NOMO-1 treated with DMSO at 0.1 percent for 48 hours (cell line): ENCODE data around the gene CPN2.

Experiments used
- DNase-seq: peaks from one replicate; lab custom pipeline; 2025; ENCODE audit not compliant: unreplicated experiment; lab: John Stamatoyannopoulos, UW

The CPN2 gene, protein sequence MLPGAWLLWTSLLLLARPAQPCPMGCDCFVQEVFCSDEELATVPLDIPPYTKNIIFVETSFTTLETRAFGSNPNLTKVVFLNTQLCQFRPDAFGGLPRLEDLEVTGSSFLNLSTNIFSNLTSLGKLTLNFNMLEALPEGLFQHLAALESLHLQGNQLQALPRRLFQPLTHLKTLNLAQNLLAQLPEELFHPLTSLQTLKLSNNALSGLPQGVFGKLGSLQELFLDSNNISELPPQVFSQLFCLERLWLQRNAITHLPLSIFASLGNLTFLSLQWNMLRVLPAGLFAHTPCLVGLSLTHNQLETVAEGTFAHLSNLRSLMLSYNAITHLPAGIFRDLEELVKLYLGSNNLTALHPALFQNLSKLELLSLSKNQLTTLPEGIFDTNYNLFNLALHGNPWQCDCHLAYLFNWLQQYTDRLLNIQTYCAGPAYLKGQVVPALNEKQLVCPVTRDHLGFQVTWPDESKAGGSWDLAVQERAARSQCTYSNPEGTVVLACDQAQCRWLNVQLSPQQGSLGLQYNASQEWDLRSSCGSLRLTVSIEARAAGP

DNA sequence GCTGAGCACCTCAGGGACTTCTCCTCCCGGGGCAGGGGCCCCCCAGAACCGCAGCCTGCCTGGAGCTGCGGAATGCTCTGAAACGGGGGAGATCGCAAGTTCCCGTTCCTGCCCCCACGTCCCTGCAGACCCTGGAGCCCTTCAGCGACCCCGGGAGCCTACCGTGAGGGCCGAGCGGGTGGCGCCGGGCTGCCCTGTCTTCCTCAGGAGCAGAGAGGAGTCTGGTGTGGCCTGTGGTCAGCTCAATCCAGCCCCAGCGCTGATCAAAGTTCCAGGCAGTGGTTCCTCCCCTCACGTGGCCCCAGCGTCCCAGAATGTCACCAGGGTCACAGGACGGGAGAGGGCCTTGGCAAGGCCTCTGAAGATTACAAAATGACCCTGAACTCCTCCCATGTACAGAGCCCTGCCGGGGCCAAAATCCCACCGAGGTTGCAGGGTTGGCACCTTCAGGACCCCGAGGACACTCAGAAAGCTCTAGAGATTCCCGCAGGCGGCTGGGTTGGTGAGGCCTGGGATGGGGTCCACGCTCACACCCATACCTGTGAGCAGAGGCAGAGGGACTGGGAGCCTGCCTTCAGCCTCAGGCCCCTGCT lies at the start of gene CPN2:
CPN2 (minus strand) TSS at position 249 of the 593 bp plus-strand sequence. CDS start 8,626 bp downstream, outside the sequence.
- no peak for DNase-seq

DNA sequence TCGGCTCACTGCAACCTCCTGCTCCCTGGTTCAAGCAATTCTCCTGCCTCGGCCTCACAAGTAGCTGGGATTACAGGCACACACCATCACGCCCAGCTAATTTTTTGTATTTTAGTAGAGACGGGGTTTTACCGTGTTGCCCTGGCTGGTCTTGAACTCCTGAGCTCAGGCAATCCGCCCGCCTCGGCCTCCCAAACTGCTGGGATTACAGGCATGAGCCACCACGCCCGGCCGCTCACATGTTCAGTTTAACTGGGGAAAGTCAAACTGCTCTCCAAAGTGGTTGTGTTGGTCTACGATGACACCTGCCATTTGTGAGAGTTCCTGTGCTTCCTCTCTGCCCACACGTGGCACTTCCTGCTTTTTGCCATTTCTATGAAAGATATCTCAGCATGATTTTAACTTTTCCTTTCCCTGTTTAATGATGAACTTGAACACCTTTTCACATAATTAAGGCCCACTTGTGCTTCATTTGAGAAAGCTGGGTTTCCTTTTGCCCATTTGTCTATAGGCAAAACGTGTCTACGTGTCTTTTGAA lies 48.8 kb upstream of the CPN2 start:
- peak; percentile 27 for DNase-seq

DNA sequence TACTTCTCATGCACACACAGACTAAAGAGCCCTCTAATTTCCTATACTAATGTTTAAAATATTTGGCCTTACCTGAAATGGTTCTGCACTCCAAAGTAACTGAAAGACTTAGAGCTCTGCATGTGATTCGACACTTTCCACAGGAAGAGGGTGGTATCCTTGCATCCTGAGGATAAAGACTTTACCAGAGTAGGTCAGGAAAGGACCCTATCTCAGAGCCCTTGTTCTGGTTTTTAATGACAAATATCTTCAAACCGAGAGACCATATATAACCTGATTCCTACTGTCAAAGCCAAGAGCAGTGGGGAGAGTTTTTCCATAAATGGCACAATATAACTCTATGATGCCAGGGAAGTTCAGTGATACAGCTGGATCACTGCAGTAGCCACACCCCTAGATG lies 48.0 kb upstream of the CPN2 start, which contains the start of gene GP5:
GP5 (minus strand) TSS at position 101 of the 400 bp plus-strand sequence. CDS start 984 bp downstream, outside the sequence.
- no peak for DNase-seq

DNA sequence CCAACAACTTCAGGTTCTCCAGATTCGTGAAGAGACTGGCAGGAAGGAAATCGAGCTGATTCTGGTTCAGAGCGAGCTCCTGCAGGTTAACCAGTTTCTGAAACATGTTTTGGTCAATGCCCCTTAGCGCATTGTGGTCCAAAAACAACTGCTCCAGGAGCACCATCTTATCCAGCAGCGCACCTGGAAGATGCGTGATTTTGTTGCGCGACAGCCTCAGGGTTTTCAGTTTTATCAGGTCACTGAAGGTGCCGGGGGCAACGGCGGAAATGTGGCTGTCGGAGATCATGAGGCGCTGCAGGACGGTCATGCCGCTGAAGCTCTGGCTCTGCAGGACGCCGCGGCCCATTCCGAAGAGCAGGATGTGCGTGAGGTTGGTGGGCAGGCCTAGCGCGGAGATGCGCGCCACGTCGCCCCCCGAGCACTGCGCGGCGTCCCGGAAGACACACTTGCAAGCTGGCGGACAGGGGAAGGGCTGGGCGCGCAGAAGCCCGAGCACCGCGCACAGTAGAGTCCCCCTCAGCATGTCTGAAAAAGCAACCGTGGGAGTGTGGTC lies 46.7 kb upstream of the CPN2 start:
- no peak for DNase-seq

DNA sequence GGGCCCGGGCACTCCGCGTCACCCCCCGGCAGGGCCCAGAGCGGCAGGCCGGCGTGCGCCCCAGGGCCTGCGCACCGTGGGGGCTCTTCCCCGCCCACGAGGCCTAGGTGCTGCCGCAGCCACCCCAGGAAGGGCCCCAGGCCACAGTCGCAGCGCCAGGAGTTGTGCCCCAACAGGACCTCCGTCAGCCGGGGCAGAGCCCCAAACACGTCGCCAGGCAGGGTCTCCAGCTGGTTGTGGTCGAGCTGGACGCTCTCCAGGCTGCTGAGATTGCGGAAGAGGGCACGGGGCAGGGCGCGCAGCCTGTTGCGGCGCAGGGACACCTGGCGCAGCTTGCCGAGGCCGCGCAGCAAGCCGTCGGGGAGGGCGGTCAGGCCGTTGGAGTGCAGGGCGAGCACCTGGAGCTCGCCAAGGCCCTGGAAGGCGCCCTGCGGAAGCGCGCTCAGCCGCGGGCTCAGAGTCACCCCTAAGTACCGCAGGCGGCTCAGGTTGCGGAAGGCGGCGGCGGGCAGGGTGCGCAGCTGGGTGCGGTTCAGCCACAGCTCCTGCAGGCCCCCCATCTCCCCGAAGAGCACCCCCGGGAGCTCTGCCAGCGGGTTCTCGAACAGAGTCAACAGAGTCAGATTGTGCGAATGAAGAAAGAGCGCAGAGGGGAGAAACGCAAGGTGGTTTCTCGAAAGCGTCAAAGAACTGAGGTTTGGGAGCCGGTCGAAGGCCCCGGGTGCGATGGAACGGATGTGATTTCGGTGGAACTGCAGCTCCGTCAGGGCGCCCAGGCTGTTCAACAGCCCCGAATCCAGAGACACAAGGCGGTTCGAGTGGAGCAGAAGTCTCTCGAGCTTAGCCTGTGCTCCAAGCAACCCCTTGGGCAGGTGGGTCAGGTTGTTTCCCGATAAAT lies 46.0 kb upstream of the CPN2 start:
- DNase-seq: peak; percentile 13

DNA sequence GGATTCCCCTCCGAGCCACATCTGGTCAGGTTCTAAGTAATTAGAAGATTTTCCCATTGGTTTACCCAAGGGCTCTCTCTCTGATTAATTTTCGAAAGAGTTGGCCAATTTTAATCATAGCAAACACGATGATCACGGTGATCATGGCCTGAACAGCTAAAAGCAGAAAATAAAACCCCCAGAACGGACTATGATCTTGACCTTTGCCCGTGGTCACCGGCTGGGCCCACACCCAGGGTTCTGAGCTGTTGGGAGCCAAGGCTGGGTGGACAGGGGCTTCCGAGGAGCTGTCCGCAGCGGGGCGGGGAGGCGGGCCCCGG lies 45.4 kb upstream of the CPN2 start:
- no peak for DNase-seq

DNA sequence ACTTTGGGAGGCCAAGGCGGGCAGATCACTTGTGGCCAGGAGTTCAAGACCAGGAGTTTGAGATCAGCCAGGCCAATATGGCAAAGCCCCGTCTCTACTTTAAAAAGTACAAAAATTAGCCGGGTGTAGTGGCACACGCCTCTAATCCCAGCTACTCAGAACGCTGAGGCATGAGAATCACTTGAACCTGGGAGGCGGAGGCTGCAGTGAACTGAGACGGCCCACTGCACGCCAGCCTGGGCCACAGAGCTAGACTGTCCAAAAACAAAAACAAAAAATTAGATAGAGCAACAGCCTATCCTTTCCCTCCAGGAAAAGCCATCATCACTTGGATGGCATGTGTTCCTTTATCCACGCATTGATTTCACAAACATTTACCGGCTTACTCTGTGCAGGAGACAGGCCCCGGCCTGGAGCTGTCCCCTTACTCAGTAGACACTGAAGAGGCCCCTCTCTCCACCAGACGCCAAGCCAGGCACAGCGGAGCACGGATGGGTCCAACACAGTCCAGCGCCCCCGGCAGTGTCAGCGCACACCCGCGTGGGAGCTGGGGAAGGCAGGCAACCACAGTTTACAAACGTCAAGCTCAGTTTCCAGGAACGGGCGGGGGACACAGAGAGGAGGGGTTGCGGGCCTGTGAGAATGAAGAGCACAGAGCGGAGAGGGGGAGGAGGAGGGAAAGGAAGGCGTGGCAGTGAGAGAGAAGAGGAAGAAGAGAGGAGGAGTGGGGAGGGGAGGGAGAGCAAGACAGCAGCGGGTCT lies 44.8 kb upstream of the CPN2 start:
- peak; percentile 56 for DNase-seq

DNA sequence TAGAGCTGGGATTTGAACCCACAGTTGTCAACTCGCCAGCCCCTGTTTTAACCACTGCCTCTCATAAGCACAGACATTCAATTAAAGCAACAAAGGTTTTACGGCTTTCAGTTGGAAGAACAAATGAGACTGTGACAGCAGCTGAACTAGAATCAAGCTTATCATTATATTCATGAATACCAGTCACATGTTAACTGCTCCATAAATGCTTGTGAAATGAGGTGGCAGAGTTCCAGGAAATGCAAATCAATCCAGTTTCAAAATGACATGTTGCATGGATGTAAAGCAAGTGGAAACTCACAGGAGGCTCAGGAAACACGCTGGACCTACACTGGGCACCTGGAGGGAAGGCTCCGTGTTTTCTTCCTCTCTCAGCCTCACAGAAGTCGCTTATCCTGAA lies 44.1 kb upstream of the CPN2 start:
- no peak for DNase-seq

DNA sequence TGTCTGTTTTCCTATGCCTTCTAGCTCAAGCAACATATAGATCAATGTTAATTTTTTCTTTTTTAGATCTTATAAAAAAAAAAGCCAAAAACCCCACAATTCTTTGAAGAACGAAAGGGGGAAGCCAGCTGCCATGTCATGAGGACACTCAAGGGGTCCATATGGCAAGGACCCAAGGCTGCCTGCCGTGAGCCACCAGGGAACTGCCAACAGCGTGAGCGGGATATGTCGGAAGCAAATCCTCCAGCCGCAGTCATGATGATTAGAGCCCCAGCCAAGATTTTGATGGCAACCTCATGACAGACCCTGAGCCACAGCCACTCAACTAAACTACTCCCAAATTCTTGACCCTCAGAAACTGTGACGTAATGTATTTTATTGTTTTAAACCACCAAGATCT lies 41.4 kb upstream of the CPN2 start:
- no peak for DNase-seq

DNA sequence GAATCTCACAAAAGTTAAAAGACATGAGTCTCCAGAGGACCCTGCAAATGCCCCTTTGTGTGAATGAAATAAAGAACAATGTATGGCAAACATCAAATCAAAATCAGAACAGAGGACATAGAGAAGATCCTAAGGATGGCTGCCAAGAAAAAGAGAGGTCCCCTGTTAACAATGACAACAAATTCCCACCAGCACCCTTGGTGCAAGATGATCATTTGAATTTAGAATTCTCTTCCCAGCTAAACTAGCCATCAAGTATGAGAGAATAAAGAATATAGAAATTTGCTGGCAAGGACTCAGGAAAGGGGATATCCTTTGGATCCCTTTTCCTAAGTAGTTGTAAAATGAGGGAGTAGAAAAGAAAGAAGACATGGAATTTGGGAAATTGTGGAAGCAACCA lies 39.7 kb upstream of the CPN2 start:
- no peak for DNase-seq

DNA sequence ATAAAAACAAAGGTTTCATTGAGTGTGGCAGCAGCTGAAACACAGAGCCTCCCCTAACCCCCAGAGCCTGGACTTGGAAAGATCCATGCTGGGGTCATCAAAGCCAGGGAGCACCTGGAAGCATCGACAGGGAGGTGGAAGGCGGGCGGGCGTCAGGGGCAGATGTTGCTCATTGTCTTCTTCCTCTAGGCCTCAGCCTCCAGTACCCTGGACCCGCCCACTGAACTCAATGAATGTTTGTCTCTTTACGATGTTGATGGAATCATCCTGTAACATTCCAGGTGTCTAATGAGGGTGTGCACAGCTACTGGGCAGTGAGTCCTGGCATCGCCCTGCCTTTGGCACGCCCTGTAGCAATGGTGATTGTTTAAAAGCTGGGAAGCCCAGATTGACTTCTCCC lies 38.1 kb upstream of the CPN2 start:
- DNase-seq: no peak

DNA sequence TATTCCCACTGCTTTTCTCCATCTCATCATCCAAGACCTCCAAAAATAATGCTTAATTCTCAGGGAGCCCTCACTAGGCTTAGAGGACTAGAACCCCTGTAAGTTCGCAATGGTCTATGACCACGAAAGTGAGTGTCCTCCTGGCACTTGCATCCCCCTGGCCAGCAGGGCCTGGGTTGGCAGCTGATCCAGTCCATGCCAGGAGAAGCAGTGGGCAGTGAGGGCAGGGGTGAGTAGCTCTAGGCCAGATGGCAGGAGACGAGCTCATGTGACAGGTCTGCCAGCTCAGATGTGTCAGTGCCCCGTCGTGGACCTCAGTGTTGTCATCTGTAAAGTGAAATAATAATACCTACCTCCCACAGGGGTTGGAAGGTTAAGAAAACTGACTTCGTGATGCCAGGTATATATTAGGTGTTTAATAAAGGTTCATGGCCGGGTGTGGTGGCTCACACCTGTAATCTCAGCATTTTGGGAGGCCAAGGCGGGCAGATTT lies 36.8 kb upstream of the CPN2 start:
- DNase-seq: no peak

DNA sequence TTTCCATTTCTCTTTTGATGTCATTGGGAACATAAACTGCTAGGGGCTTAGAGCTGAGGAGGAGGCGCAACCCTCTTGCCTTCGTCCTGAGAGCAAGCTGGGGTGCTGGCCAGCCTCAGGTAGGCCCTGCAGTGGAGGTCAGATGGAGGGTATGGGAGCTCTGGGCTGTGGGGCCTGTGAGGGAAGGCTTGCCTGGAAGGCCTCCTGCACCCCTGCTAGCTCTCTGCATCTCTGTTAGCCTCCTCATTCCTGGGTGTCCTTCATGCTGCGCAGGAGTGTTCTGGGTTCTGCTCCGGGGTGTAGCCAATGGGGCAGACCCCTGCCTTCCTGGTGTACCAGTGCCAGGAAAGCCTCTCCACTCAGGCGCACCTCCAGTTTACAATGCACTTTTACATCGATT lies 36.1 kb upstream of the CPN2 start:
- DNase-seq: no peak

DNA sequence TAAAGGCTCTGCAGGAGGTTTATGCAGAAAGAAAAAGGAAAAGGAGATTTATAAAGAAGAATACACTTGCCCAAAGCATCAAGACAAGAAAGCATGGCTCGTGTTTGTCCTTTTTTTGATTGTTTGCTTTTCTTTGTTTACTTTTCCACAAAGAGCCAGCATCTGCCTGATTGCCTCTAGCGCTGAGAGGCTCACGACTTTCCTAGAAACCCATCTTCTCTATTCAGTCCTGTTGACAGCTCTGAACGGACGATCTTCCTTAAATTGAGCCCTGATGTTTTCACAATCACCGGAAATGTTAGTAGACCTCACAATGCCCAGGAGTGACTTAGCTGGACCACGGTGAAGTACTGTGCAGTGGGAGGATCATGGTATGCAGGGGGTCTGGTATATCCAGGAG lies 35.5 kb upstream of the CPN2 start:
- peak; percentile 26 for DNase-seq

DNA sequence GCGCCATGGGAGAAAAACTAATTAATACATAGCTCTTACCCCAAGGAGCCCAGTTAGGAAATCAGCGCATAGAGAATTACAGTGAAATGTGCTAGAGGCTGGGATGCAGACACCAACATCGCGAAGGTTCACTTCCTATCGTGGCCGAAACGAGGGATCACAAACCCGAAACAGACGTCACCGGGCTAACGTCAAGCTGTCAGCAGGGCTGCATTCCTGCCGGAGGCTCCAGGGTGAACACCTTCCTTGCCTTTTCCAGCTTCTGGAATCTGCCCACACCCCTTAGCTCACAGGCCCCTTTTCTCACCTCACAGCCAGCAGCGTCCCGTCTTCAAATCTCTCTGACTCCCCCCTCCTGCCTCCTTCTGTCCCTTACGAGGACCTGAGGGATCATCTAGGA lies 34.9 kb upstream of the CPN2 start:
- DNase-seq: no peak

DNA sequence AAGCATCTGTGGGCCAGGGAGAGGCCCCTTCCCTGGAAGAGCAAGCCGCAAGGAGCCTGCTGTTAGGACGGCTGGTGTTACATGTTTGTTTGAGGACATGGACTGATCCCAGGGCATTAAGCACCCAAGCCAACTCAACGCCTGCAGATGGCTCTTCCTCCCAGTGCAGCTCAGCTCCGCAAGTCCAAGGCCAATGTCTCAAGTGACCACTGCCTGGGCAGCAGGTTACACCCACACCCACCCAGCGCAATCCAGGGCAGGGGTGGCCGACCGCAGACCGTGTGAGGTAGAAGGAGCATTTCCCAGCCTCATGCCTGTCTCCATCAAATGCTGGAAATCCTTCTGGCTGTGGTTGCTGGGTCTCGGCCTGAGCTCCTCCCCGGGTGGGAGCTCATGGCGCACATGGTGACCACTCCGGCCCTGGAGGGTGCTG lies 33.5 kb upstream of the CPN2 start:
- DNase-seq: no peak

DNA sequence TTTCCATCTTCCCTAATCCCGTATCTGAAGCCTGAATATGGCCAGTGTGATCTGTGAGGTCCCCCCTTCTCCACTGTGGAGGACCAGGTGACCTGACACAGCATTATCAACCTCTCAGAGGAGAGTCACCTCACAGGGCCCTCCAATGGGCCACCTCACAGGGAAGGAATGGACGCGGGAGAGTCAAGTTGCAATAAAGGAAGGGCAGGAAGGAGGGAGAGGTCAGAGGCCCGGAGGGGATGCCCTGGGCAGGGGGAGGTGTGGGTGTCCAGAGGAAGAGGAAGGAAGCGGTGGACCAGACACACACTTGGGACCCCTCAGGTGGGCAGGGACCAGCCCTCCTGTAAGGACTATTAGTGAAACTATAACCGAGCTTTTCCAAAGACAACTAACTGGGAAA lies 33.0 kb upstream of the CPN2 start:
- no peak for DNase-seq

DNA sequence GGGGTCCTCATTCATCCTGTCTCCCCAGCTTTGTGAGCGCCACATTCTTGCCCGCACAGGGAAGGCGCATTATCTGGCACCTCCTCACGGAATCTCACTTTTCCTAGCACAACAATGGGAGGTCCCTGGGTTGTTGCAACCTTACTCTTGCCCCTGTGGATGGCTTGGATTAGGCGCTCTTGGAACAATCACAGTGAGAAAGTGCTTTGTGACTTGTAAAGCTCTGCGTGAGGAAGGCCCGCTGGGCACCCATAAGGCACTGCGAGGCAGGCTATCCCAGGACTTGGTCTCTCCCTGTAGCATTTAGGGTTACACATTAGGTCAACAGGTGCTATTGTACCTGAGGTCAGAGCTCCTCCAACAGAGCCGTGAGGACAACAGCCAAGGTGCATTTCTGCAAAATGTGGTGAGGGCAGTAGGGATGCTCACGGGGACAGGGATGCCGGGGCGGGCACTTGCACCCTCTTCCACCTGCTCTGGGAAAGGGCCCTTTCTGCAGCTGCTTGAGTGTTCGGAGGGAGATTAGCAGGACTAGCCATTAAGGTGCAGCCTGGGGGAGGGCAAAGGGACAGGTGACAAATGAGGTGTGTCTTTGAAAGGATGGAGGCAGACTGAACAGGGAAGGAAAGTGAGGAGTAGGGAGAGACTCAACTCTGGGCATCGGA lies 32.3 kb upstream of the CPN2 start:
- no peak for DNase-seq

DNA sequence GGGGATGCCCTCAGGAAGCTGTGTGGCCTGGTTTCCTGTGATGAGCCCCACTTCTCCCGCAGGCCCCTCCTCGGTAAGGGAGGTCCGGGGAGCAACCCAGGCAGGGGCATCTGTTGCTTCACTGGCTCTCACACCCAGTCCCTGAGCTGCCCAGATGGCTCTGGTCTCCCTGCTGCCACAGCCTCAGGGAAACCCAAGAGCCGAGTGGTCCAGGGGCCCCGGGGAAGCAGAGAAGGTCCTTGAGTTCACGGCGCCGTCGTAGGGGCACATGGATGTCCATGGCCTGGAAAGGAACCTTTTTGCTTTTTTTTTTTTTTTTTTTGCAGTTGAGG lies 31.7 kb upstream of the CPN2 start:
- DNase-seq: no peak
